BLaER1 treated with 17β-estradiol and CSF1 and Interleukin-3, amounts not matched to agents 10 nM and 100 nM (cell line): ENCODE data around the gene PSMC6.
A peak's percentile ranks its signal among the peaks of the same experiment; 100 is the strongest.

Source experiments
- H3K27ac ChIP-seq, 11 experiments: shearing (Covaris generic); formaldehyde crosslinking; 2 replicates each; pipeline ENCODE4 v1.8.1; 2022
- H3K27me3 ChIP-seq, 11 experiments: shearing (Covaris generic); formaldehyde crosslinking; 2 replicates each; pipeline ENCODE4 v1.8.1; 2022
- H3K36me3 ChIP-seq, 11 experiments: shearing (Covaris generic); formaldehyde crosslinking; 2 replicates each; pipeline ENCODE4 v1.8.1; 2022
- H3K4me1 ChIP-seq, 10 experiments: shearing (Covaris generic); formaldehyde crosslinking; 2 replicates each; pipeline ENCODE4 v1.8.1; 2022
- H3K4me2 ChIP-seq, 11 experiments: shearing (Covaris generic); formaldehyde crosslinking; 2 replicates each; pipeline ENCODE4 v1.8.1; 2022
- H3K4me3 ChIP-seq, 10 experiments: shearing (Covaris generic); formaldehyde crosslinking; 2 replicates each; pipeline ENCODE4 v1.8.1; 2022
- H3K9ac ChIP-seq, 11 experiments: shearing (Covaris generic); formaldehyde crosslinking; 2 replicates each; pipeline ENCODE4 v1.8.1; 2022
- H3K9me3 ChIP-seq, 11 experiments: shearing (Covaris generic); formaldehyde crosslinking; replicated peaks in 1 of 11; 2 replicates each; pipeline ENCODE4 v1.8.1; 2022
- H4K20me1 ChIP-seq, 11 experiments: shearing (Covaris generic); formaldehyde crosslinking; 2 replicates each; pipeline ENCODE4 v1.8.1; 2022
- Cebpa-rat ChIP-seq, 11 experiments: shearing (Covaris generic); IDR thresholded peaks; 2 replicates each; pipeline ENCODE4 v1.8.1; 2022

PSMC6 gene

DNA sequence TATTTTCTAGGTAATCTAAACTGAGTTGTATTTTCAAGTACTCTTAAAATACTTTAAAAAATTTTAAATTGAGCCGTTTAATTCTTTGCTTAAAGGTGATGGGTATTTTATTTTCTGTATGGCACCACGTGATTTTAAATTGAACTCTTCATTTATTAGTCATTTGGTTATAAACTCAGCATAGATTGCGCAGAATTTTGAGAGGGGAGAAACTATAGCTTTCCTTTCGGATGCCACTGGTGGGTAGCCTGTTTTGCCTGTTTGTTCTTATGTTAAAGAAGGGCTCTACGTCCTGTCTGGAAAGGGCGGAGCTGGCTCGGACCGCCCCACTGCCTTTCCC is 22.6 kb downstream of the PSMC6 start:
- H3K9me3 ChIP-seq, result peaks cover 0 to 9% (median 0%) of the 10 kb centered on the region in 11 experiments; a peak in 2 of 22 replicates
- peak overlapping the region in 4 of 11 experiments; percentile 4 to 39 (median 16); a peak in 2 of 22 replicates for H3K27ac ChIP-seq
- H4K20me1 ChIP-seq, result peaks cover 0 to 51% (median 19%) of the 10 kb centered on the region in 11 experiments; a peak in 14 of 22 replicates
- no peak for TF ChIP-seq Cebpa-rat (IDR thresholded peaks at IDR 0.05)
- H3K4me3 ChIP-seq, result peak overlapping the region in 8 of 10 experiments; percentile 20 to 100 (median 86); a peak in 12 of 20 replicates
- peak overlapping the region in 7 of 11 experiments; percentile 6 to 91 (median 43); a peak in 5 of 22 replicates for H3K9ac ChIP-seq
- peak overlapping the region; percentile 31 to 77 (median 56); a peak in 20 of 22 replicates for H3K4me2 ChIP-seq
- H3K36me3 ChIP-seq, result peaks cover 65 to 76% (median 71%) of the 10 kb centered on the region in 11 experiments
- peaks cover 6 to 29% (median 21%) of the 10 kb centered on the region in 10 experiments; a peak in 18 of 20 replicates for H3K4me1 ChIP-seq
- H3K27me3 ChIP-seq, result no peaks in the 10 kb centered on the region

DNA sequence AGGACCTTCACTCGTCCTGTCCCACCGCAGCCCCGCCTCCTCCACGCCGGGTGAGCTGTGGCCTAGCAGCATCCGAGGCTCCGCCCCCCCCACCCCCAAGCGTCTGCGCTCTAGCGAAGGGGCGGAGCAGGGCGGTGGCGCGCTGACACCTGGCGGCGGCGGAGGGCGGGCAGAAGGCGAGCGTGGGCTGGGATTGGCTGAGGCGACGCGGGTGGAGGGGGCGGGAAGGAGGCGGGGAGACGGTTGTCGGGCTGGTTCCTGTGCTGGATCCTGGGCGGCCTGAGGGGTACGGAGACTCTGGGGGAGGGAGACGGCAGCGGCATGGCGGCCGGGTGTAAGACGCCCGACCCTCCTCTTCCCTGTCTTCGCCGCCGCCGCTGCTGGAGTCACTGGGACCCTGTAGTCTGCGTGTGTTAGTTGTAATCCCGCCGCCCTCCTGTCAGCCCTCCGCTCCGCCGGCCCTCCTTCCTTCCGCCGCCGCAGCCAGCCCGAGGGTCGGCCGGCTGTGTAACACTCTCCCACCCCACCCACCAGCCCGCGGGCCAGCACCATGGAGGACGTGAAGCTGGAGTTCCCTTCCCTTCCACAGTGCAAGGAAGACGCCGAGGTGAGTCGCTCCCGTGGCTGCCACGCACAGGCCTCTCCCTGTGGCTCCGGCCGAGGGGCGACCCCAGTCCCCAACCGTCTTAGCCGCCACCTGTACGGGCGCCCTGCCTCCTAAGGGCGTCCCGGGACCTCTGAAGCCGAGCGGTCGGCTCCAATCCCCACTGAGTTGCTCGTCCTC is 23.1 kb downstream of the PSMC6 start, which contains the start of gene STYX:
TSS of gene STYX (plus strand) at position 242 of the 784 bp plus-strand sequence. CDS start at position 551, 309 bp downstream.
- Histone ChIP-seq H3K4me1 (peaks cover 6 to 32% (median 21%) of the 10 kb centered on the region in 10 experiments; a peak in 18 of 20 replicates), H3K36me3 (peaks cover 61 to 76% (median 68%) of the 10 kb centered on the region in 11 experiments), H3K9ac (peak within 1 kb of the TSS; percentile 88 to 95 (median 91)), H3K4me2 (peak within 1 kb of the TSS; percentile 61 to 95 (median 87)), H3K27ac (peak within 1 kb of the TSS; percentile 80 to 92 (median 85)), H3K9me3 (peaks cover 0 to 9% (median 0%) of the 10 kb centered on the region in 11 experiments; a peak in 2 of 22 replicates), H4K20me1 (peaks cover 0 to 45% (median 14%) of the 10 kb centered on the region in 11 experiments; a peak in 14 of 22 replicates), H3K27me3 (no peaks in the 10 kb centered on the region), H3K4me3 (peak within 1 kb of the TSS; percentile 78 to 100 (median 94))
- no peak for TF ChIP-seq Cebpa-rat (IDR thresholded peaks at IDR 0.05)

DNA sequence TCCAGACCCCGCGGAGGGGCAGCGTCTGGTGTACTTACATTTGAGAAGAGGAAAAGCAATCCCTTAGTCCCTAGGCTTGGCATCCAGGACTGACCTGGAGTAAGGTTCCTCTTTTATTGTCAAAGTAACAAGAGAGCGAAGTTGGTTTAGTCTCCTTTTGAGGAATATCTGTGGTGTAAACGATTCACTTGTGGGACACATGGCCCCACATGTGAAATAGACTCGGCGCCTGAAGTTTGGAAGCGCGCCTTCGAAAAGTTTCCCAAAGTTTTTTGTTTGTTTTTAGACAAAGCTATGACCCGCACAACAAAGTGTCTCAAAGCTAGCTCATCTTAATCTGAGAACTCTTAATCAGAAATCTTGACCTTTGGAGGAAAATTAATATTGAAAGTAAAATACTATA is 23.7 kb downstream of the PSMC6 start:
- peaks cover 0 to 39% (median 12%) of the 10 kb centered on the region in 11 experiments; a peak in 14 of 22 replicates for H4K20me1 ChIP-seq
- no peak for TF ChIP-seq Cebpa-rat (IDR thresholded peaks at IDR 0.05)
- H3K4me3 ChIP-seq, result peak overlapping the region; percentile 78 to 100 (median 94)
- peak overlapping the region; percentile 61 to 95 (median 87) for H3K4me2 ChIP-seq
- no peaks in the 10 kb centered on the region for H3K27me3 ChIP-seq
- peaks cover 55 to 74% (median 63%) of the 10 kb centered on the region in 11 experiments for H3K36me3 ChIP-seq
- peak overlapping the region; percentile 88 to 95 (median 91) for H3K9ac ChIP-seq
- peak overlapping the region; percentile 80 to 92 (median 85) for H3K27ac ChIP-seq
- H3K4me1 ChIP-seq, result peaks cover 6 to 38% (median 21%) of the 10 kb centered on the region in 10 experiments; a peak in 18 of 20 replicates
- H3K9me3 ChIP-seq, result peaks cover 0 to 9% (median 0%) of the 10 kb centered on the region in 11 experiments; a peak in 2 of 22 replicates

DNA sequence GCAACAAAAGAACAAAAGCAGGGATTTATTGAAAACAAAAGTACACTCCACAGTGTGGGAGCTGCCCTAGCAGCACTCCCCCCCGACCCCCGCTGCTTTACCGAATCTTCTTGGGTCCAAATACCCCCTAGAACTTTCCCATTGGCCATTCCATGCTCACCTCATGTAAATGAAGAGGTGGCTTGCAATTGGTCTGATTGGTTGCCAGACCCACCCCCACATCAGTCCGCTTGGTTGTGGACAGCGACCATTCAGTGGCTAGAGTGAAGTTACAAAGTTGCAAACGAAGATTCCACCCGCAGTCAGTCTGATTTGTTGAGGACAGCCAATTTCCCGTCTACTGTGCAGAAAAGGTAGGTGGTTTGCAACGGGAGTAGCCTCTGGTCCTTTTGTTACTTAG is 26.8 kb downstream of the PSMC6 start:
- Histone ChIP-seq H3K27ac (no peak overlapping the region), H3K4me2 (no peak overlapping the region), H3K9ac (no peak overlapping the region), H3K9me3 (peaks cover 0 to 9% (median 0%) of the 10 kb centered on the region in 11 experiments; a peak in 2 of 22 replicates), H3K4me3 (no peak overlapping the region), H3K4me1 (peaks cover 11 to 51% (median 22%) of the 10 kb centered on the region in 10 experiments; a peak in 18 of 20 replicates), H4K20me1 (peaks cover 0 to 26% (median 4%) of the 10 kb centered on the region in 11 experiments; a peak in 10 of 22 replicates), H3K27me3 (no peaks in the 10 kb centered on the region), H3K36me3 (peaks cover 24 to 54% (median 42%) of the 10 kb centered on the region in 11 experiments)
- TF ChIP-seq Cebpa-rat (IDR thresholded peaks at IDR 0.05), result no peak

DNA sequence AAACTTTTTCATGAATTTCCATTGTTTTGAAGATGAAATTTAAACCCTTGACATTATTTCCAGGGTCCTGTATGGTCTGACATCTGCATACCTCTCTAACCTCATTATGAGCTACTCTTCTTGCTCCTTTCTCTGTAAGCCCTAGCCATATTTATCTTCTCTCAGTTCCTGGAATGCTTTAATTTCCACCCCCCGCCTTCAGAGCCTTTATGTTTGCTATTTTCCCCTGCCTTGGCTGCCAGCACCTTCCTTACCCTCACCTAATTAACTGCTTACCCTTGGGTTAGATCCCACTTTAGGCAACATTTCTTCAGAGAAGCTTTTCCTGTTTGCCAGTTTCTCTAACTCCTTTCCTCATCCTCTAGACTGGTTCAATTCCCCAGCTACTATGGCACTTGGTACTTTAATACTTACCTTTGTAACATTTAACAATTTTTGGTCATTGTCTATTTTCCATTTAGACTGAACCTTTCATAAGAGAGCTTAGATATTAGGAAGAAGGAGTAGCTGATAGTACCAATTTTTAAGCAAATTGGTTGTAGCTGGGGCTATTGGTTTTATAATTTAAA is 29.0 kb downstream of the PSMC6 start:
- peaks cover 0 to 9% (median 0%) of the 10 kb centered on the region in 11 experiments; a peak in 2 of 22 replicates for H3K9me3 ChIP-seq
- H3K36me3 ChIP-seq, result peaks cover 23 to 58% (median 45%) of the 10 kb centered on the region in 11 experiments
- peak overlapping the region in 3 of 11 experiments; percentile 2 to 41 (median 12); a peak in 3 of 22 replicates for H3K4me2 ChIP-seq
- H3K4me3 ChIP-seq, result no peak overlapping the region
- peaks cover 10 to 49% (median 14%) of the 10 kb centered on the region in 10 experiments; a peak in 18 of 20 replicates for H3K4me1 ChIP-seq
- peaks cover 0 to 22% (median 4%) of the 10 kb centered on the region in 11 experiments; a peak in 7 of 22 replicates for H4K20me1 ChIP-seq
- no peak overlapping the region for H3K27ac ChIP-seq
- H3K27me3 ChIP-seq, result no peaks in the 10 kb centered on the region
- TF ChIP-seq Cebpa-rat (IDR thresholded peaks at IDR 0.05), result no peak
- no peak overlapping the region for H3K9ac ChIP-seq

DNA sequence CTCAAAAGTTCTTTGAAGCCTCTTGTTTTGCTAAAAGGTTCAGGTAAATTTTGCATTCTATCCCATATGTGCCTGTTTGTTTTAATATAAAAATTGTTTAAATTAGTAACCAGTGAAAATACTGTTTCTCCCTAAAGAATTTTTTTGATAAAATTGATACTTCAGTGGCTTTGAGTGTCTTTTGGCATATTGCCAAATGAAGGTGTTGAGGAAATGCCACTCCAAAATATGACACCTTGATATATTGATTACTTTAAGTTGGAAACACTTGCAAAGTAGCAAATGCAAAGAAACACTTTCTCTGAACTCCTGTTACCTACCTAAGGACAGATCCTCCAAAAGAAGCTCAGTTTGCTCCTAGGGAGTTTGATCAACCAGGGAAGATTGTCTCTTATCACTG is 31.4 kb downstream of the PSMC6 start:
- Histone ChIP-seq H3K4me1 (peaks cover 19 to 53% (median 25%) of the 10 kb centered on the region in 10 experiments), H3K4me3 (no peak overlapping the region), H3K27me3 (no peaks in the 10 kb centered on the region), H4K20me1 (peaks cover 0 to 16% (median 4%) of the 10 kb centered on the region in 11 experiments; a peak in 7 of 22 replicates), H3K36me3 (peaks cover 13 to 39% (median 33%) of the 10 kb centered on the region in 11 experiments), H3K27ac (no peak overlapping the region), H3K4me2 (no peak overlapping the region), H3K9ac (no peak overlapping the region), H3K9me3 (peaks cover 0 to 9% (median 0%) of the 10 kb centered on the region in 11 experiments; a peak in 1 of 22 replicates)
- no peak for TF ChIP-seq Cebpa-rat (IDR thresholded peaks at IDR 0.05)

DNA sequence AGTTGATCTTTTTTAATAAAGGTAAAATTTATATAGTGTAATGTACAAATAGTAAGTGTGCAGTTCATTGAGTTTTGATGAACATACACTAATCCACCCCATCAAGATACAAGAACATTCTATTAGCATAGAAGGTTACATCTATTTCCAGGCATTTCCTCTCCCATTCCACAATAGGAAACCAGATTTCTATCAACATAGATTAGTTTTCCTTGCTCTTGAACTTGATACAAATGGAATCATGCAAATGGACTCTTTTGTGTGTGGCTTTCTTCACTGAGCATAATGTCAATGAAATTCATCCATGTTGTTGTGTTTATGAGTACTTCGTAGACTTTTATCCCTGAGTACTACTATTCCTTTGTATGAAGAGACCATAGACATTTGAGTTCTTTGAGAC is 33.8 kb downstream of the PSMC6 start:
- H3K4me1 ChIP-seq, result peaks cover 19 to 48% (median 25%) of the 10 kb centered on the region in 10 experiments
- peaks cover 9 to 32% (median 27%) of the 10 kb centered on the region in 11 experiments; a peak in 19 of 22 replicates for H3K36me3 ChIP-seq
- peaks cover 0 to 12% (median 4%) of the 10 kb centered on the region in 11 experiments; a peak in 6 of 22 replicates for H4K20me1 ChIP-seq
- H3K9ac ChIP-seq, result no peak overlapping the region
- H3K9me3 ChIP-seq, result no peaks in the 10 kb centered on the region
- no peak for TF ChIP-seq Cebpa-rat (IDR thresholded peaks at IDR 0.05)
- H3K4me2 ChIP-seq, result peak overlapping the region in 2 of 11 experiments; percentile 89 to 91; a peak in 3 of 22 replicates
- H3K27ac ChIP-seq, result no peak overlapping the region
- no peaks in the 10 kb centered on the region for H3K27me3 ChIP-seq
- H3K4me3 ChIP-seq, result no peak overlapping the region

DNA sequence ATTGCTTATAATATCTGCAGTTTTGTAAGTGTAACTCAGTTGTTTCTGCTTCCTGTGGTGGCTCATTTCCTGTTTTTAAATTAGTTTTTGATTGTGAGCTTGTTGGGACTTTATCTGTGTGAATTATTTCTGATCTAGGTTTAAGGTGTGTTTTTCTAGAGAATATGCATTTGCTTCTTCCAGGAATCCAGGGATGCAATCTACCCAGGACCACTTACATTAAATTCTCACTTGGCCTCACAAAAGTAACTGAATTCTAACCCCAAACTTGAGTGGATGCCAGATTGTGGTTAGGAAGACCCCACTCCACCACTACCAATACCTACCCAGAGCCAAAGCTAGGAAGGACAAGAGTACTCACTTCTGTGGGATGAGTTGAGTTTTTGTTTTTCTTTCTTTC is 34.9 kb downstream of the PSMC6 start:
- Histone ChIP-seq H3K27ac (peak overlapping the region; percentile 21 to 88 (median 79)), H3K4me2 (peak overlapping the region; percentile 62 to 95 (median 84)), H4K20me1 (peaks cover 0 to 7% (median 0%) of the 10 kb centered on the region in 11 experiments; a peak in 4 of 22 replicates), H3K9me3 (no peaks in the 10 kb centered on the region), H3K4me1 (peaks cover 17 to 37% (median 25%) of the 10 kb centered on the region in 10 experiments), H3K27me3 (no peaks in the 10 kb centered on the region), H3K4me3 (peak overlapping the region in 5 of 10 experiments; percentile 10 to 40 (median 21); a peak in 7 of 20 replicates), H3K36me3 (peaks cover 11 to 43% (median 37%) of the 10 kb centered on the region in 11 experiments; a peak in 21 of 22 replicates), H3K9ac (peak overlapping the region in 9 of 11 experiments; percentile 19 to 75 (median 64); a peak in 15 of 22 replicates)
- TF ChIP-seq Cebpa-rat (IDR thresholded peaks at IDR 0.05), result no peak
